ENCODE data around the gene SYTL1. TPM values are rescaled to one million over a fixed set of nuclear protein-coding genes. Genes with fewer than 3 reads are reported as not detected.

Gene SYTL1
- total and polyA plus RNA-seq, 9 of the 15 experiments (the other 6 are each of a cell fraction or from before 2014, with no cell fraction given): 0.04 to 9.3 (median 1.7) TPM

GRCh38 chr1:27388337-27389005 lies 46.6 kb downstream of the SYTL1 start (continued):
- TF ChIP-seq E2F1 (CRISPR knock-in tag; IDR thresholded peaks at IDR 0.05): no peak
- TF ChIP-seq MECOM (CRISPR knock-in tag; IDR thresholded peaks at IDR 0.05): 0 out of 2 replicates have a peak, but pooled peaks have one; percentile 42
- TF ChIP-seq MAX (CRISPR knock-in tag; IDR thresholded peaks at IDR 0.05): 0 out of 2 replicates have a peak, but pooled peaks have one; percentile 31
- TF ChIP-seq CTCF (IDR thresholded peaks at IDR 0.05 in 2 of 3, conservative IDR thresholded peaks at IDR 0.05 in 1 of 3; ENCODE audit: insufficient read depth in 2 of 3, low read depth in 1 of 3, low read length in 3 of 3): peak; percentile 96 to 99 (median 98)
- TF ChIP-seq SP1 (CRISPR knock-in tag; IDR thresholded peaks at IDR 0.05): 0 out of 2 replicates have a peak, but pooled peaks have one; percentile 46
- 0 out of 2 replicates have a peak, but pooled peaks have one; percentile 37 for TF ChIP-seq ARID2 (IDR thresholded peaks at IDR 0.05)
- no peak for TF ChIP-seq ZNF445 (CRISPR knock-in tag; IDR thresholded peaks at IDR 0.05; ENCODE audit: low read depth)
- peak; percentile 19; the same call in 1 of the 2 replicates for TF ChIP-seq CREM (IDR thresholded peaks at IDR 0.05; ENCODE audit: low read depth)
- no peak for TF ChIP-seq POLR3A (IDR thresholded peaks at IDR 0.05; ENCODE audit: borderline replicate concordance, extremely low read depth, insufficient read depth, insufficient read length)
- TF ChIP-seq ZFP1 (CRISPR knock-in tag; IDR thresholded peaks at IDR 0.05): peak; percentile 68; the same call in 1 of the 2 replicates
- TF ChIP-seq FOXP4 (CRISPR knock-in tag; IDR thresholded peaks at IDR 0.05; ENCODE audit: borderline replicate concordance): no peak
- peak; percentile 41; the same call in 1 of the 2 replicates for TF ChIP-seq ELF4 (CRISPR knock-in tag; IDR thresholded peaks at IDR 0.05)
- TF ChIP-seq NR2C2 (CRISPR knock-in tag; IDR thresholded peaks at IDR 0.05): 0 out of 2 replicates have a peak, but pooled peaks have one; percentile 48
- TF ChIP-seq NR2C2 (tag; IDR thresholded peaks at IDR 0.05): no peak
- 0 out of 2 replicates have a peak, but pooled peaks have one; percentile 50 for TF ChIP-seq ZBTB26 (CRISPR knock-in tag; IDR thresholded peaks at IDR 0.05)
- TF ChIP-seq GATAD2B (IDR thresholded peaks at IDR 0.05; ENCODE audit: borderline replicate concordance): no peak
- no peak for TF ChIP-seq DNMT1 (IDR thresholded peaks at IDR 0.05)
- no peak for TF ChIP-seq CCNT2 (IDR thresholded peaks at IDR 0.05; ENCODE audit: borderline replicate concordance, extremely low read depth, insufficient read length, low read depth, low read length)
- no peak for TF ChIP-seq CREB5 (CRISPR knock-in tag; IDR thresholded peaks at IDR 0.05)

Data from K562 (cell line).